ENCODE measurements around the gene RAB5IF. TPM values are rescaled to one million over a fixed set of nuclear protein-coding genes. Genes with fewer than 3 reads are reported as not detected.

Gene RAB5IF
- total RNA-seq, 1 donor from 2014 or later, result 65.2 TPM

- Mint-ChIP-seq H3K36me3 (ENCODE audit: unreplicated experiment) (no peaks in the 10 kb centered on the region), H3K4me1 (ENCODE audit: unreplicated experiment) (peaks cover 3% of the 10 kb centered on the region), H3K9me3 (ENCODE audit: unreplicated experiment) (no peaks in the 10 kb centered on the region), H3K27me3 (ENCODE audit: unreplicated experiment) (no peaks in the 10 kb centered on the region), H3K27ac (ENCODE audit: unreplicated experiment) (no peak overlapping the region), H3K4me3 (ENCODE audit: unreplicated experiment) (no peak overlapping the region)
- TF ChIP-seq, protein P1, sequence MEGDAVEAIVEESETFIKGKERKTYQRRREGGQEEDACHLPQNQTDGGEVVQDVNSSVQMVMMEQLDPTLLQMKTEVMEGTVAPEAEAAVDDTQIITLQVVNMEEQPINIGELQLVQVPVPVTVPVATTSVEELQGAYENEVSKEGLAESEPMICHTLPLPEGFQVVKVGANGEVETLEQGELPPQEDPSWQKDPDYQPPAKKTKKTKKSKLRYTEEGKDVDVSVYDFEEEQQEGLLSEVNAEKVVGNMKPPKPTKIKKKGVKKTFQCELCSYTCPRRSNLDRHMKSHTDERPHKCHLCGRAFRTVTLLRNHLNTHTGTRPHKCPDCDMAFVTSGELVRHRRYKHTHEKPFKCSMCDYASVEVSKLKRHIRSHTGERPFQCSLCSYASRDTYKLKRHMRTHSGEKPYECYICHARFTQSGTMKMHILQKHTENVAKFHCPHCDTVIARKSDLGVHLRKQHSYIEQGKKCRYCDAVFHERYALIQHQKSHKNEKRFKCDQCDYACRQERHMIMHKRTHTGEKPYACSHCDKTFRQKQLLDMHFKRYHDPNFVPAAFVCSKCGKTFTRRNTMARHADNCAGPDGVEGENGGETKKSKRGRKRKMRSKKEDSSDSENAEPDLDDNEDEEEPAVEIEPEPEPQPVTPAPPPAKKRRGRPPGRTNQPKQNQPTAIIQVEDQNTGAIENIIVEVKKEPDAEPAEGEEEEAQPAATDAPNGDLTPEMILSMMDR (IDR thresholded peaks at IDR 0.05), result no peak
- DNase-seq (ENCODE audit: extremely low spot score, unreplicated experiment), result no peak
Observed at GRCh38 chr20:36624944-36625324, 19.4 kb downstream of the RAB5IF start.

GRCh38 chr20:36628076-36628475 lies 22.5 kb downstream of the RAB5IF start:
- TF ChIP-seq, protein P1 (IDR thresholded peaks at IDR 0.05), result no peak
- no peak for DNase-seq (ENCODE audit: extremely low spot score, unreplicated experiment)
- Mint-ChIP-seq H3K27me3 (ENCODE audit: unreplicated experiment) (no peaks in the 10 kb centered on the region), H3K27ac (ENCODE audit: unreplicated experiment) (no peak overlapping the region), H3K9me3 (ENCODE audit: unreplicated experiment) (no peaks in the 10 kb centered on the region), H3K4me3 (ENCODE audit: unreplicated experiment) (no peak overlapping the region), H3K36me3 (ENCODE audit: unreplicated experiment) (no peaks in the 10 kb centered on the region), H3K4me1 (ENCODE audit: unreplicated experiment) (peaks cover 5% of the 10 kb centered on the region)

- Mint-ChIP-seq H3K27me3 (ENCODE audit: unreplicated experiment) (no peaks in the 10 kb centered on the region), H3K4me3 (ENCODE audit: unreplicated experiment) (no peak overlapping the region), H3K9me3 (ENCODE audit: unreplicated experiment) (no peaks in the 10 kb centered on the region), H3K36me3 (ENCODE audit: unreplicated experiment) (no peaks in the 10 kb centered on the region), H3K27ac (ENCODE audit: unreplicated experiment) (no peak overlapping the region), H3K4me1 (ENCODE audit: unreplicated experiment) (peaks cover 5% of the 10 kb centered on the region)
- DNase-seq (ENCODE audit: extremely low spot score, unreplicated experiment), result no peak
- TF ChIP-seq, protein P1 (IDR thresholded peaks at IDR 0.05), result no peak
Observed at GRCh38 chr20:36629719-36630681, 24.4 kb downstream of the RAB5IF start.

GRCh38 chr20:36631646-36632045 lies 26.1 kb downstream of the RAB5IF start:
- peaks cover 5% of the 10 kb centered on the region for H3K4me1 Mint-ChIP-seq (ENCODE audit: unreplicated experiment)
- H3K4me3 Mint-ChIP-seq (ENCODE audit: unreplicated experiment), result no peak overlapping the region
- H3K27me3 Mint-ChIP-seq (ENCODE audit: unreplicated experiment), result no peaks in the 10 kb centered on the region
- H3K9me3 Mint-ChIP-seq (ENCODE audit: unreplicated experiment), result no peaks in the 10 kb centered on the region
- H3K36me3 Mint-ChIP-seq (ENCODE audit: unreplicated experiment), result no peaks in the 10 kb centered on the region
- TF ChIP-seq, protein P1 (IDR thresholded peaks at IDR 0.05), result no peak
- H3K27ac Mint-ChIP-seq (ENCODE audit: unreplicated experiment), result no peak overlapping the region
- DNase-seq (ENCODE audit: extremely low spot score, unreplicated experiment), result no peak

- TF ChIP-seq, protein P1 (IDR thresholded peaks at IDR 0.05), result no peak
- H3K36me3 Mint-ChIP-seq (ENCODE audit: unreplicated experiment), result no peaks in the 10 kb centered on the region
- H3K9me3 Mint-ChIP-seq (ENCODE audit: unreplicated experiment), result no peaks in the 10 kb centered on the region
- no peak overlapping the region for H3K4me3 Mint-ChIP-seq (ENCODE audit: unreplicated experiment)
- peaks cover 5% of the 10 kb centered on the region for H3K4me1 Mint-ChIP-seq (ENCODE audit: unreplicated experiment)
- H3K27ac Mint-ChIP-seq (ENCODE audit: unreplicated experiment), result no peak overlapping the region
- no peak for DNase-seq (ENCODE audit: extremely low spot score, unreplicated experiment)
- no peaks in the 10 kb centered on the region for H3K27me3 Mint-ChIP-seq (ENCODE audit: unreplicated experiment)
Observed at GRCh38 chr20:36632147-36632486, 26.5 kb downstream of the RAB5IF start.

Measured in osteocyte (in vitro differentiated cells).